ENCODE measurements around the gene FRAT1. TPM values are rescaled to one million over a fixed set of nuclear protein-coding genes. Genes with fewer than 3 reads are reported as not detected.

The FRAT1 gene
- total RNA-seq, 1 donor from 2014 or later: 4.8 TPM

DNA sequence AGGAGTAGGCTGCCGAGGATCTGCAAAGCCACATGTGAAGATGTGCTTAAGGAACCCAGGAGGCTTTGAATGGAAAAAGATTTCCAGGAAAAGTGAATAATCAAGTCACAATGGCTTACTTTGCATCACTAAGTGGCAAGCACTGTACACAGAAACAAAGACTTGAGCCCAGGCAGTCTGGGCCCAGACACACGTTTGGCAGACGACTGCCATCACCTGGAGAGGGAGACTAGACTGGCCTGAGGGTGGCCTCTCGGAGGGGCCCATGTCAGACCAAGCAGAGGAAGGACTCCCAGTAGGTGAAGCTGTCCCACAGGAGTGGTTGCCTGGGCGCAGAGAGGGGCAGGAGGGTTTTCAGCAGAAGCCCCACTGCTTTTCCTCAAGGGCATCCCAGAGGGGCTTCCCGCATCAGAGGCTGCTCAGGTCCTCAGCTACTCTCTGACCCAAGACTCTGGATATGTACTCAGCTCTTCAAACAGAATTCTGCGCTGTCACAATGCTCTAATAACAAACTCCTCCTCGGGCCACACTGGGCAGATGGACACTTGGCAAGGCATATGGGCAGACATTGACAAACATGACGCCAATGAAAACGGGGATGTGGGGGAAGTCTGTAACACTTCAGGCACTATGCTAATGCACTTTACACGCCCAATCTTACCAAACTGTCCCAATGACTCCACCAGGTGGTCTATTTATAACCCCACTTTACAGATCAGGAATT is 43.4 kb downstream of the FRAT1 start:
- intact Hi-C loops (cut with micrococcal nuclease): no loop called here

GRCh38 chr10:97363071-97363470 is 44.0 kb downstream of the FRAT1 start:
- intact Hi-C loops (cut with micrococcal nuclease): no loop called here

- intact Hi-C loops (cut with micrococcal nuclease): no loop called here
Measured at GRCh38 chr10:97365761-97366351, 46.8 kb downstream of the FRAT1 start.

DNA sequence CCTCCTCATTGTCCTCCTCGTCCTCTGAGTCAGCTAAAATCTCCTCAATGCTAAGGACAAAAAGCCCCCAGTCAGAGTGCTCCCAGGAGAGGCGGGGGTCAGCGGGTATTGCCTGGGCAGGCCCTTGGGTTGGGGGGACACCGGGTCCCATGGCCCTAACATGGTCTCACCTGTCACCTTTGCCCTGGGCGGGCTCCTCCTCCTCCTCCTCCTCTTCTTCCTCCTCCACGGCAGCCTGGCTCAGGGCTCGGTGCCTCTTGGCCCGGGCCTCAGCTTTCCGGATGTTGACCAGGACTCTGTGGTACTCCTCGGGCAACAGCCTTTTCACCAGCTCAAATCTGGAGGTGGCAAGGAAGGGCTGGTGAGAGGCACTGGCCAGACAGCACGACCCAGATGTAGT is 47.5 kb downstream of the FRAT1 start:
- intact Hi-C loops (cut with micrococcal nuclease): no loop called here

- intact Hi-C loops (cut with micrococcal nuclease): no loop called here
Measured at GRCh38 chr10:97367126-97367649, 48.1 kb downstream of the FRAT1 start.

Other genes with a start within 250 kb of the FRAT1 start
- 0.46 and 0.47 TPM in 2 replicates for gene SLIT1, start 133.3 kb upstream of the FRAT1 start, total RNA-seq
- 31.1 and 34.8 TPM in 2 replicates for gene ARHGAP19, start 26.6 kb upstream of the FRAT1 start, total RNA-seq
- 8.8 and 8.9 TPM in 2 replicates for gene FRAT2, start 15.5 kb downstream of the FRAT1 start, total RNA-seq
- gene RRP12, start 82.1 kb downstream of the FRAT1 start, total RNA-seq: 36.9 and 39.0 TPM in 2 replicates
- 446 and 454 TPM in 2 replicates for gene PGAM1, start 106.9 kb downstream of the FRAT1 start, total RNA-seq
- 53.8 and 57.6 TPM in 2 replicates for gene EXOSC1, start 126.7 kb downstream of the FRAT1 start, total RNA-seq
- gene ZDHHC16, start 126.9 kb downstream of the FRAT1 start, total RNA-seq: 45.2 and 47.0 TPM in 2 replicates
- gene MMS19, start 179.2 kb downstream of the FRAT1 start, total RNA-seq: 71.2 and 73.6 TPM in 2 replicates
- gene UBTD1, start 179.7 kb downstream of the FRAT1 start, total RNA-seq: 0.90 and 1.5 TPM in 2 replicates

Measured in T-helper 1 cell treated with Interleukin-12 subunit alpha and Interleukin-12 subunit beta and Interleukin-4 antibody, amounts not matched to agents 30 ng/mL and 1 ng/mL, for 36 hours (primary cell).